Fibroblast of lung (primary cell): ENCODE results near the gene ZNF83.

ENCODE experiments used
- CTCF ChIP-seq, 2 donors: IDR thresholded peaks in 1 of 2; conservative IDR thresholded peaks in 1 of 2; 1 replicate in 1 of 2; 2 replicates in 1 of 2; pipeline ENCODE4 v1.5.1; 2011 to 2012; ENCODE audit warnings: low read length in 2 of 2, control low read depth in 1 of 2, inconsistent platforms in 1 of 2, low read depth in 1 of 2, mild to moderate bottlenecking in 1 of 2
- EZH2 ChIP-seq: IDR thresholded peaks from 2 replicates; pipeline ENCODE4 v1.5.1; 2012; ENCODE audit warnings: low read length, control low read depth, mild to moderate bottlenecking; ENCODE audit errors: missing control alignments

- TF ChIP-seq CTCF (conservative IDR thresholded peaks at IDR 0.05 in 1 of 2, IDR thresholded peaks at IDR 0.05 in 1 of 2; ENCODE audit: low read depth in 1 of 2, low read length in 2 of 2) (no peak), EZH2 (no peak)
These were observed 2.2 kb downstream of the ZNF83 start for GRCh38 chr19:52635786-52636570.
